RWPE2 (cell line): Measurements from ENCODE around the gene MRPS9.

Experiments
- ATAC-seq: fragments of 200-7000 bp; cut with Tn5 transposase; 3 replicates; pipeline ENCODE4 v1.9.1; 2021; ENCODE audit warnings: low read depth
- DNase-seq: peaks from one replicate; pipeline ENCODE4 v3.0.0-alpha.2; 2020; ENCODE audit warnings: low spot score
- H3K27ac ChIP-seq: fragments of 450-650 bp; 2 replicates; pipeline ENCODE4 v1.5.1; 2017; ENCODE audit warnings: mild to moderate bottlenecking; ENCODE audit not compliant: poor library complexity, severe bottlenecking
- H3K27me3 ChIP-seq: fragments of 250-450 bp; sonication (Bioruptor Pico); 2 replicates; pipeline ENCODE4 v1.5.1; 2021; ENCODE audit warnings: mild to moderate bottlenecking, moderate library complexity; ENCODE audit not compliant: insufficient read depth, poor library complexity, severe bottlenecking
- H3K36me3 ChIP-seq: fragments of 250-450 bp; sonication (Bioruptor Pico); 2 replicates; pipeline ENCODE4 v1.5.1; 2020; ENCODE audit warnings: low read depth, mild to moderate bottlenecking, moderate library complexity
- H3K4me1 ChIP-seq: fragments of 250-450 bp; sonication (Bioruptor Pico); 2 replicates; pipeline ENCODE4 v1.5.1; 2021; ENCODE audit warnings: mild to moderate bottlenecking, moderate library complexity; ENCODE audit not compliant: insufficient read depth, poor library complexity, severe bottlenecking
- H3K4me3 ChIP-seq: fragments of 250-450 bp; sonication (Bioruptor Pico); 2 replicates; pipeline ENCODE4 v1.5.1; 2021; ENCODE audit warnings: mild to moderate bottlenecking, moderate library complexity; ENCODE audit not compliant: severe bottlenecking
- H3K9me3 ChIP-seq: fragments of 250-450 bp; sonication (Bioruptor Pico); 2 replicates; pipeline ENCODE4 v1.5.1; 2021; ENCODE audit warnings: mild to moderate bottlenecking, moderate library complexity; ENCODE audit not compliant: severe bottlenecking
- CTCF ChIP-seq: fragments of 450-650 bp; IDR thresholded peaks from one replicate; pipeline ENCODE4 v1.5.1; 2017; ENCODE audit warnings: mild to moderate bottlenecking, moderate library complexity; ENCODE audit not compliant: poor library complexity, severe bottlenecking

The MRPS9 gene

GRCh38 chr2:105143094-105143466 lies 105.2 kb downstream of the MRPS9 start:
- Histone ChIP-seq H3K4me3 (peak overlapping the region; percentile 37), H3K27me3 (peaks cover 34% of the 10 kb centered on the region), H3K36me3 (no peaks in the 10 kb centered on the region), H3K27ac (no peak overlapping the region), H3K4me1 (no peaks in the 10 kb centered on the region), H3K9me3 (no peaks in the 10 kb centered on the region)
- DNase-seq = no peak
- TF ChIP-seq CTCF = no peak
- ATAC-seq = no peak; the same call in 2 of the 3 replicates

GRCh38 chr2:105143467-105144151 lies 105.7 kb downstream of the MRPS9 start:
- no peaks in the 10 kb centered on the region for H3K4me1 ChIP-seq
- peak; percentile 65 for ATAC-seq

GRCh38 chr2:105144152-105144940 lies 106.5 kb downstream of the MRPS9 start:
- no peaks in the 10 kb centered on the region for H3K4me1 ChIP-seq
- peak overlapping the region; percentile 37 for H3K4me3 ChIP-seq
- H3K27ac ChIP-seq = no peak overlapping the region
- no peaks in the 10 kb centered on the region for H3K36me3 ChIP-seq
- DNase-seq = no peak
- no peak for ATAC-seq
- no peaks in the 10 kb centered on the region for H3K9me3 ChIP-seq
- H3K27me3 ChIP-seq = peaks cover 41% of the 10 kb centered on the region
- no peak for TF ChIP-seq CTCF

More at GRCh38 chr2:105143467-105144151, 105.7 kb downstream of the MRPS9 start:
- Histone ChIP-seq H3K4me3 (peak overlapping the region; percentile 37), H3K9me3 (no peaks in the 10 kb centered on the region), H3K27ac (no peak overlapping the region), H3K27me3 (peaks cover 40% of the 10 kb centered on the region), H3K36me3 (no peaks in the 10 kb centered on the region)
- TF ChIP-seq CTCF = no peak
- no peak for DNase-seq

- no peak for TF ChIP-seq CTCF
- no peak for ATAC-seq
- H3K27ac ChIP-seq = no peak overlapping the region
- no peaks in the 10 kb centered on the region for H3K36me3 ChIP-seq
- H3K4me1 ChIP-seq = no peaks in the 10 kb centered on the region
- H3K27me3 ChIP-seq = peaks cover 41% of the 10 kb centered on the region
- H3K9me3 ChIP-seq = no peaks in the 10 kb centered on the region
- DNase-seq = no peak
- no peak overlapping the region for H3K4me3 ChIP-seq
Measured at GRCh38 chr2:105144941-105145300, 107.1 kb downstream of the MRPS9 start.

GRCh38 chr2:105149272-105149671 lies 111.4 kb downstream of the MRPS9 start:
- peaks cover 29% of the 10 kb centered on the region for H3K27me3 ChIP-seq
- no peak for TF ChIP-seq CTCF
- DNase-seq = no peak
- no peak overlapping the region for H3K4me3 ChIP-seq
- H3K27ac ChIP-seq = no peak overlapping the region
- ATAC-seq = no peak
- no peaks in the 10 kb centered on the region for H3K4me1 ChIP-seq
- no peaks in the 10 kb centered on the region for H3K9me3 ChIP-seq
- H3K36me3 ChIP-seq = no peaks in the 10 kb centered on the region
